T47D (cell line): ENCODE results near the gene MKKS.

Experiments
- DNase-seq, 2 experiments: peaks; one replicate each; pipeline versions ENCODE4 v3.0.0 to v3.0.0-alpha.2; 2011 to 2012; ENCODE audit warnings: low read depth in 1 of 2, low spot score in 1 of 2
- JUND ChIP-seq: IDR thresholded peaks from 2 replicates; pipeline ENCODE4 v1.6.1; 2012; ENCODE audit warnings: low read depth
- in situ Hi-C: cut with HindIII; loops from 2 replicates; pipeline ENCODE4 v1.10.0; 2016; ENCODE audit warnings: low sequenced_read_pairs, low pct_unique_long_range_greater_than_20kb

Gene MKKS

DNA sequence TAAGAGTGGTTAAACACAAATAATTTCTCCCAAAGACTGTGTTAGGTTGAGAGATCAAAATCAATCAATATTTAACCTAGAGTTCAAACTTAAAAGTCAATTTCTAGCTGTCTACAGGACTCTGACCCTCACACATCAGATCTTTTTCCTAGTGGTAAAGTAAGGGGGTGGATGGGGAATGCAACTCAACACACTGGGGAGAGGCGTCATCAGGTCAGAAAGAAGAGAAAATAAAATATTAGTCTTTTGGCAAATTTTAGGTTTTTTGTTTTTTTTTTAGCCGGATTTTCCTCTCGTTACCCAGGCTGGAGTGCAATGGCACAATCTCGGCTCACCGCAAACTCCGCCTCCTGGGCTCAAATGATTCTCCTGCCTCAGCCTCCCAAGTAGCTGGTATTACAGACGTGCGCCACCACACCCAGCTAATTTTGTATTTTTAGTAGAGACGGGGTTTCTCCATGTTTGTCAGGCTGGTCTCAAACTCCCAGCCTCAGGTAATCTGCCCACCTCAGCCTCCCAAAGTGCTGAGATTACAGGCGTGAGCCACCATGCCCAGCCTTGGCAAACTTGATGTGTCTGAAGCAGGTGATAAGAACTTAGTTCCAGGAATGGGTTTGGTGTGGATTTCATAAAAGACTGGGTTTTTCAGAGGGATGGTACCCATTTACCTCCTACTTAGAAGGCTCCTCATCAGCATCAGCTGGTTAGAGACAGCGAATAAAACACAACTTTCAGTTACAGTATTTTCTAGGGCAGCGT is 65.9 kb downstream of the MKKS start:
- DNase-seq: no peak
- in situ Hi-C loops: no loop called here
- TF ChIP-seq JUND: no peak

DNA sequence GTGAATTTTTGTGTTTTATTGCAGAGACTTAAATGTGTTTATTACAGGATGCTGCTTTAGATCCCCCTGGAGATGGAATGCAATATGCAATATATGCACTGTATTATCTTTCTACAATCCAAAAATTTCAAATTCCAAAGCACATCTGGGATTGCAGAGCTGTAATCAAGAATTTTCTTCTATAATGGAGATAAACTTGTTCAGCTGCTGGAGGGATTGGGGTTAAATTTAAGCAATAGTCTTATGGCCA is 66.4 kb downstream of the MKKS start:
- no peak for TF ChIP-seq JUND
- no peak for DNase-seq
- in situ Hi-C loops: no loop called here

DNA sequence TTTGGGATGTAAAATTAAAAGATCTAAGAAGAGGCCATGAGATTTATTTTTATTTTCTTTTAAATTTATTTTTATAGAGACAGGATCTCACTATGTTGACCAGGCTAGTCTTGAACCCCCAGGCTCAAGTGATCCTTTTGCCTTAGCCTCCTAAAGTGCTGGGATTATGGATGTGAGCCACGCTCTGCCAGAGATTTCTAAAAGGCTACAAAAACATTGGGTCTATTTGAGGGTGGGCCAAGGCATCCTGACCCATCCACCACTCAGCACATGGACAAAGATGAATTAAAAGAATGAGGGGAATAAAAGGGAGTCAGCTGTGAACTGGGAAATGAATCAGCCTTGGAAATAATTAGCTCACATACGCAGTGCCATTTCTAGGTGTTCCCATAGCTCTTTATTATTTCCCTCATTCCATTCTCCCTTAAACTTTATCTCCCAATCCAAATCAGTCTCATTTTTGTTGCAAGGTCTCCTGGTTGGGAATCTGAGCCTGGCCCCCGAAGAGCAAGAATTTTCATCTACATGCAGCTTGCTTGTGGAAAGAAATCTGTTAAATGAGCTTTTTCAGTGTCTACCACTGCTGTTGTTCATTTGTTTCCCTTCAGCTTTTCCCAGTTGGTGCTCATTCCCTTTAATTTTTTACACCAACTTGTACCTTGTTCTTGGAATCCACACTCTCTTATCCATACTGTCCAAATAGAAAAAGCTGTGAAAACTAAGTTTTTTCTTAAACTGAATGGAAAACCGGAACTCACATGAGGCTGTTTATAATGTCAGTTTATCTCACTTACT is 66.9 kb downstream of the MKKS start:
- TF ChIP-seq JUND: no peak
- in situ Hi-C loops: no loop called here
- DNase-seq: no peak

DNA sequence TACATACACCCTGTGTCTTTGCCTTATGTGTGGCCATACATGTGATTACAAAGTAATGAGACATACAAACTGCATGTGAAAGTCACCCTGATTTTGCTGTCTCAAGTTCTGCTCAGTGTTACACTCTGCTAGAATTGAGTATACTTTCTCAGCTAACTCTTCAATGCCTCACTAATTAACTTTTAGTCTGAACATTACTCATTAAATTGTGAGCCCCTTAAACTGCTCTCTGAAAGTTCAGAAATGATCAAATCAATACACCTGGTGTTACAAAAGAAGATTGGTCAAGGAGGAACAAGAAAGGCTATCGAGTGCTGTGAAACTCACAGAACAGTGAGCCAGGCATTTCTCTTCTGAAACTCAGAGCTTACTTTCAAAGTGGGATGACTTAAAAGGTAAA is 71.3 kb downstream of the MKKS start:
- DNase-seq: no peak
- TF ChIP-seq JUND: no peak
- in situ Hi-C loops: no loop called here

DNA sequence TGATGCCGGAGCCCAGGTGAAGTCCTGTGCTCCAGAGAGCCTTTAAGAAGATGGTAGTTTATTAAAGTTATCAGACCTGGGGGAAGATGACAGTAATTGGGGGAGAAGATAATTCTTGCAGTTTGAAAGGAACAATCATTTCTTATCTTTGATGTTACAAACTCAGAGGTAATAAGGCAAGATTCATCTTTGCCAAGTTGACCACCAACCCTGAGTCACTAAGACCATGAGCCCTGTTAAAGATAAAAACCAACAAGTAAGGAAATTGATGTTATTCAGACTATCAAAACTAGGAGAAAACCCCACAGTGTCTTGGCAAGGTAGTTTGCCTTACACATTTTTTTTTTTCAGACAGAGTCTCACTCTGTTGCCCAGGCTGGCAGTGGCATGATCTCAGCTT is 73.1 kb downstream of the MKKS start:
- in situ Hi-C loops: no loop called here

DNA sequence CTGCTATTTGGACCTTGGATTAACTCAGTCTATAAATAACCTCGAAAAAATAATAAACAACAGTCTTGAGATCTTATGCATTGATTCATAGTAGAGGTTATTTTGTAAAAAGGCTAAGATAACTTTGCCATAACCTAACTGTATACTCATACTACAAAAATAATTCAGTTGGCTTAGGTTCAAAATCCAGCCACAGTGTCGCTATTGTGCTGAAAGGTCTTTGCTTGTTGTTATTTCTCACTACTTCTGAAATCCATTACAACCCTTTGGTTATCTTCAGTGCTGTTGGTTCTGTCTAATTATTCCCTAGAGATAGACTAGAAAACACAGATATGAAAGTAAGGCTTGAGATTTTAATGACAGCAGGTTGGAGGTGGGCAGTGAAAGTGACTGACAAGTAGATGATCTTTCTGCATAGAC is 74.4 kb downstream of the MKKS start:
- DNase-seq: no peak
- TF ChIP-seq JUND: no peak

More for the DNA sequence above, 73.1 kb downstream of the MKKS start:
- DNase-seq: no peak
- no peak for TF ChIP-seq JUND

DNA sequence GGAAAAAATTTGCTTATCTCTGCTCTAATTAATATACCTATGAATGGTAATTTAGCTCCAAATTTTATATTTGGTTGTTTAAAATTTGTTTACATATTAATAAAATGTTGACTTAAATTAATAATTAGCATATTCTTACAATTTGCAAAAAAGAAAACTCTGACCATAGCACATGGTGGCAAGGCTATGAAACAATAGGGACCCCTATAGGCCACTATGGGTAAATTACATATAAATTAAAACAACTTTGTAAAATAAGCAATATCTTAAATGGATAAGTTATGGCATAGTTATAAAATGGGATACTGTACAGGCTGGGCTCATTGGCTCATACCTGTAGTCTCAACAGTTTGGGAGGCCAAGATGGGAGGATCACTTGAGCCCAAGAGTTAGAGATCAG is 76.0 kb downstream of the MKKS start:
- no peak for DNase-seq
- in situ Hi-C loops: no loop called here
- no peak for TF ChIP-seq JUND

More for the DNA sequence above, 74.4 kb downstream of the MKKS start:
- in situ Hi-C loops: no loop called here

DNA sequence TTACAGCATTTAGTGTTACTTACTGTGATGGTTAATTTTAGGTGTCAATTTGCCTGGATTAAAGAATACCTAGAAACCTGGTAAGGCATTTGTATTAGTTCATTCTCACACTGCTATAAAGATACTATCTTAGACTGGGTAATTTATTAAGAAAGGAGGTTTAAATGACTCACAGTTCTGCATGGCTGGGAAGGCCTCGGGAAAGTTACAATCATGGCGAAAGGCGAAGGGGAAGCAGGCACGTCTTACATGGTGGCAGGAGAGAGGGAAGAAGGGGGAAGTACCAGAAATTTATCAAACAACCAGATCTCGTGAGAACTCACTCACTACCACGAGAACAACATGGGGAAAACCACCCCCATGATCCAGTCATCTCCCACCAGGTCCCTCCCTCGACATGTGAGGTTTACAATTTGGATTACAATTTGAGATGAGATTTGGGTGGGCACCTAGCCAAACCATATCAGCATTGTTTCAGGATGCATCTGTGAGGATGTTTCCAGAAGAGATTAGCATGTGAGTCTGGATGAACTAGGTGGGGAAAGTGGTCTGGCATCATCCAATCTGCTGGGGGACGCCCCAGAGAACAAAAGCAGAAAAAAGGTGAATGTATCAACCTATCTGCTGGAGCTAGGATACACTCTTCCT is 76.8 kb downstream of the MKKS start:
- in situ Hi-C loops: no loop called here
- no peak for TF ChIP-seq JUND
- no peak for DNase-seq

DNA sequence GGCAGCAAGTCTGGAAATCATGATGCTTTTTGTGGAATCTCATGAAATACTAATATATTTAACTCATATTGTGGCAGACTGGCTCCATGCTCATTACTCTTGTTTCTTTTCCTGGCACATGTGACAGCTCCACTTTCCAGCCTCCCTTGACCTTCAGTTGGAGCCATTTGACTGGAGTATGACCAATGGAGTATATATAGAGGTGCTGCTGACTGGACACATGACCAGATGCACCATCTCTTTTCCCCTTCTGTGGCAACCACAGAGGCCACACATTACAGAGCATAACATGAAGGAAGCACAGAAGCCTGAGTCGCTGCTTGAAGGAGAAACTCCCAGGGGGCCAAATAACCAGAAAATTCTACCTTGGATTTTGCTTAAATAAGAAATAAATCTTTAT is 77.4 kb downstream of the MKKS start:
- DNase-seq: no peak
- no peak for TF ChIP-seq JUND
- in situ Hi-C loops: no loop called here

DNA sequence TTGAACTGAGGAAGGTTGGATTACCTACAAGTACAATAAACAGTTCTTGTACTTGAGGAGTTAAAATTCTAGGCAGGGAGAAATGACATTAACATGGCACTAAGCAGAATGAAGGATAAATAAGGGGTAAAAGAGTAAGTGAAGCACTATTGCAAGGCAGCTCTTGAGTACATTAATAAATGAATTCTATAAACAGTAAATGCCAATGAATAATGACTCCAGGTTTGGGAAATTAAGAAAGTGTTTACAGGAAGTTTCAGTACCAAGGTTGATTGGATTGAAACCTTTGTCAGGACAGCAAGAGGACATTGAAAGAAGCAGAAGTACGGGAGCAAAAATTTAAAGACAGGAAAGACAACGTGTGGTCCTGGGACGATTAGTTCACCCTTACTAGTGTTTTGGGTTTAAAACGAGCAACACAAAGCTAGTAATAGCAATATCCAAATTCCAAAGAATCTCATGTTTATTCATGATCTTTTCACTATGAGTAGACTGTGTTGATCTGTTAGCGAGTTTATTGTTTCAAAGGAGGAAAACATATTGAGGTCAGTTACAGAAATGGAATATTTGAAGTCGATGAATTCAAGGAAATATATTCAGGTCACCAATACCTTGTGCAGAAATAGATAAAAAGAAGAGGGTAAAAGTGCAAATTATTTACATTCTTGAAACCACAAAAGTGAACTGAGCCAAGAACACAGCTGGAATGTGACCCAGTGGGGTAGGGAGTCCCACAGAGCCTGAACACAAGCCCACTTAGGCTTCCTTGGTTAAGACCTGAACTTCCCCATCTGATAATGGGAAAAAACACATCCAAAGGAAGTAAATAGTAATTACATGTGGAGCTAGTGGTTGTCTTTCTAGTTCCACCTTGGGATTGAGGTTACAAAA is 80.8 kb downstream of the MKKS start:
- in situ Hi-C loops: no loop called here
- TF ChIP-seq JUND: no peak
- no peak for DNase-seq
